Ascending aorta (tissue), 2 donors: ENCODE measurements around the gene PDE6D. TPM values are rescaled to one million over a fixed set of nuclear protein-coding genes. Genes with fewer than 3 reads are reported as not detected.
A peak's percentile ranks its signal among the peaks of the same experiment; 100 is the strongest.

ENCODE experiments used
- DNase-seq, 2 donors: peaks; one replicate each; pipeline ENCODE4 v3.0.0-alpha.2; 2019; ENCODE audit warnings: low spot score in 2 of 2
- H3K27ac ChIP-seq, 2 donors: fragments of 200-600 bp; sonication (generic); one replicate each; pipeline ENCODE4 v1.5.1; 2016 to 2017; ENCODE audit warnings: mild to moderate bottlenecking in 1 of 2
- H3K27me3 ChIP-seq: fragments of 200-600 bp; sonication (generic); one replicate; pipeline ENCODE4 v1.5.1; 2017
- H3K36me3 ChIP-seq, 2 donors: fragments of 200-600 bp; sonication (generic); one replicate each; pipeline ENCODE4 v1.5.1; 2016
- H3K4me1 ChIP-seq, 2 donors: fragments of 200-600 bp; sonication (generic); one replicate each; pipeline ENCODE4 v1.5.1; 2016 to 2017; ENCODE audit warnings: mild to moderate bottlenecking in 1 of 2
- H3K4me3 ChIP-seq, 2 donors: fragments of 200-600 bp; sonication (generic); one replicate each; pipeline ENCODE4 v1.5.1; 2016 to 2017; ENCODE audit warnings: mild to moderate bottlenecking in 1 of 2
- H3K9me3 ChIP-seq, 2 donors: fragments of 200-600 bp; sonication (generic); one replicate each; pipeline ENCODE4 v1.5.1; 2016
- intact Hi-C: fragments of 100-400 bp; cut with DNase I; formaldehyde crosslinking; loops from one replicate; pipeline ENCODE4 v1.15.1; 2023
- total RNA-seq: library from RNA; depleted of rRNA; stranded (reverse); fragments of >200 nt; gene quantifications from one replicate; pipeline ENCODE4 v1.1.0, GENCODE V29; 2016
- TF ChIP-seq, protein P1 (sequence below), 3 experiments: fragments of 200-600 bp in 2 of 3; fragments of 450-650 bp in 1 of 3; sonication (generic) in 2 of 3; IDR thresholded peaks; one replicate each; pipeline ENCODE4 v1.5.1; 2016 to 2019; ENCODE audit warnings: antibody characterized with exemption in 3 of 3, mild to moderate bottlenecking in 1 of 3, moderate library complexity in 1 of 3

PDE6D gene
- total RNA-seq, 1 donor from 2014 or later: 34.1 TPM

DNA sequence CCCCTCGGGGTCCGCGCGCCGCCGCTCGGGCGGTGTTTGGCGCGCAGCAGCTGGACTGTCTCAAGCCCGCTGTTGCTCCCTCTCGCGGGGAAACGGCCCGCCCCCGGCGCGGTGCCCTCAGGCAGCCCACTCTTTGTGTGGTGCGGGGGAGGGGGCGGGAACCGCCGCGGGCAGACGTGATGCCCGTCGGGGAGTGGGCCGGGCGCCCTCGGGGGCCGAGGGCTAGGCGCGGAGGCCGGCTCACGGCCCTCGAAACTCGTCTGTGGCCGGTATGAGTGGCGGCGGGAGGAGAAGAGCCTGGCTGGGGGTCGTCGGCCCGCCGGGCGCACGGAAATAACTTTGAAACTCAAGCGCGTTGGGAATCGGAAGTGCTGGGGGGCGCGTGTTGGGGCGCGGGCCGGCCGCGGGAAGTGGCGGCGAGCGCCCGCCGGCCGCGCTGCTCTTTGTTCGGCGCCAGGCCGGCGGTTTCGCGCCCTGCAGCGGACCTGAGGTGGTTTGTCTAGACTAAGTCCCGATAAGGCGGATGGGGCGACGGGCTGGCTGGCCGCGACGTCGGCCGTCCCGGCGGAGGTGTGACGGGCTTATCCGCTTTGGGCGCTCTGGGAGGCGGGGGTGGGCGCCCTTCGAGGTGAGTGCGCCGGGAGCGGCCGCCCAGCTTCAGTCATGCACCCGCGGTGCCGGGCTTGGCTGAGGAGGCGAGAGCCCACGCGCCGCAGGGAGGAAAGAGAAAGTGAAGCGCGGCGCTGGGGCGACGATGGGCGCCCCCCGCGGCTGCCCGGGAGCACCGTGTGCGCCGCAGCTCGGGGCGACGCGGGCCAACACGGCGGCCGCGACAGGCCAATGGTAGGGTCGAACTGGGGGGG, 72.1 kb downstream of the PDE6D start:
- intact Hi-C loops: loop anchor here (1.0 kb wide), 5 partner anchors 43 to 105 kb away; no protein-coding TSS in a partner anchor
- peaks cover 23 to 29% of the 10 kb centered on the region in 2 donors for H3K4me1 ChIP-seq
- TF ChIP-seq, protein P1, sequence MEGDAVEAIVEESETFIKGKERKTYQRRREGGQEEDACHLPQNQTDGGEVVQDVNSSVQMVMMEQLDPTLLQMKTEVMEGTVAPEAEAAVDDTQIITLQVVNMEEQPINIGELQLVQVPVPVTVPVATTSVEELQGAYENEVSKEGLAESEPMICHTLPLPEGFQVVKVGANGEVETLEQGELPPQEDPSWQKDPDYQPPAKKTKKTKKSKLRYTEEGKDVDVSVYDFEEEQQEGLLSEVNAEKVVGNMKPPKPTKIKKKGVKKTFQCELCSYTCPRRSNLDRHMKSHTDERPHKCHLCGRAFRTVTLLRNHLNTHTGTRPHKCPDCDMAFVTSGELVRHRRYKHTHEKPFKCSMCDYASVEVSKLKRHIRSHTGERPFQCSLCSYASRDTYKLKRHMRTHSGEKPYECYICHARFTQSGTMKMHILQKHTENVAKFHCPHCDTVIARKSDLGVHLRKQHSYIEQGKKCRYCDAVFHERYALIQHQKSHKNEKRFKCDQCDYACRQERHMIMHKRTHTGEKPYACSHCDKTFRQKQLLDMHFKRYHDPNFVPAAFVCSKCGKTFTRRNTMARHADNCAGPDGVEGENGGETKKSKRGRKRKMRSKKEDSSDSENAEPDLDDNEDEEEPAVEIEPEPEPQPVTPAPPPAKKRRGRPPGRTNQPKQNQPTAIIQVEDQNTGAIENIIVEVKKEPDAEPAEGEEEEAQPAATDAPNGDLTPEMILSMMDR (IDR thresholded peaks at IDR 0.05): peak; percentile 6 to 31 (median 8)

DNA sequence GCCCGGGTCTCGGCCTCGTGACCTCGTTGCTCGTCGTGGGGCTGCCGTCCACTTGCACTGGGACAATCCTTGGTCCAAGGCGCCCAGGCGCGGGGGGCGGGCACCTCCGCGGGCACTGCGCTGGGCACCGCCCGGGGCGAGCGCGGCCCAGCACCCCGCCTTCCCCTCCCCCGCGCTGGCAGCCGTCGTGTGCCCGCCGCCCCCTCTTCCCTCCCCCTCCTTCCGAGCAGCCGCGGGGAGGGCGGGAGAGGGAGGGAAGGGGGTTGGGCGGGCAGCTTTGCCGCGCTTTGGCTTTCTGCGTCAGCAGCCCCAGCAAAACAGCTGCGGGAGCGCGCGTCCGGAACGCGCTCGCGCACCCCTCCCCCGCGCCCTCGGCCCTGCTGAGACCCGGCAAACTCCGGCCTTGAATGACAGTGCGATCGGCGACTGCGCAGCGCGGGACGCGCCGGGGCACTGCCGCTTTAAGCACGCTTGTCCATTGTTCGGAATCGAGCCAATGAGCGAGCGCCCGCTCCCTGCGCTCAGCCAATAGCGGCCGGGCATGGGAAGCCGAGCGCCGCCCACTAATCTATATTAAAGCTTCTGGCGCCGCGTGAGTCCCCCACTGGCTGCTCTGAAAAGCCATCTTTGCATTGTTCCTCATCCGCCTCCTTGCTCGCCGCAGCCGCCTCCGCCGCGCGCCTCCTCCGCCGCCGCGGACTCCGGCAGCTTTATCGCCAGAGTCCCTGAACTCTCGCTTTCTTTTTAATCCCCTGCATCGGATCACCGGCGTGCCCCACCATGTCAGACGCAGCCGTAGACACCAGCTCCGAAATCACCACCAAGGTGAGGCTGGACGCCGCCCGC, 72.9 kb downstream of the PDE6D start, which contains the start of gene PTMA:
TSS of gene PTMA (plus strand) at position 599 of the 846 bp plus-strand sequence. CDS start at position 781, 182 bp downstream.
- TF ChIP-seq, protein P1 (IDR thresholded peaks at IDR 0.05): no peak
- H3K27me3 ChIP-seq: no peaks in the 10 kb centered on the region
- peaks cover 11 to 24% of the 10 kb centered on the region in 2 donors for H3K36me3 ChIP-seq
- peak within 1 kb of the TSS; percentile 100 for H3K27ac ChIP-seq
- H3K9me3 ChIP-seq: no peaks in the 10 kb centered on the region
- intact Hi-C loops: loop anchor here (1.0 to 2.0 kb wide), 8 partner anchors 27 to 243 kb away; partner anchors contain the start of gene NCL
- peak; percentile 99 to 100 for DNase-seq
- H3K4me3 ChIP-seq: peak within 1 kb of the TSS; percentile 73 to 98
- peaks cover 17 to 26% of the 10 kb centered on the region in 2 donors for H3K4me1 ChIP-seq

More for the DNA sequence above, 72.1 kb downstream of the PDE6D start:
- peak overlapping the region; percentile 73 to 98 for H3K4me3 ChIP-seq
- DNase-seq: peak in 1 of 2 donors; percentile 74
- H3K9me3 ChIP-seq: no peaks in the 10 kb centered on the region
- peaks cover 11 to 24% of the 10 kb centered on the region in 2 donors for H3K36me3 ChIP-seq
- H3K27ac ChIP-seq: peak overlapping the region; percentile 100
- no peaks in the 10 kb centered on the region for H3K27me3 ChIP-seq

DNA sequence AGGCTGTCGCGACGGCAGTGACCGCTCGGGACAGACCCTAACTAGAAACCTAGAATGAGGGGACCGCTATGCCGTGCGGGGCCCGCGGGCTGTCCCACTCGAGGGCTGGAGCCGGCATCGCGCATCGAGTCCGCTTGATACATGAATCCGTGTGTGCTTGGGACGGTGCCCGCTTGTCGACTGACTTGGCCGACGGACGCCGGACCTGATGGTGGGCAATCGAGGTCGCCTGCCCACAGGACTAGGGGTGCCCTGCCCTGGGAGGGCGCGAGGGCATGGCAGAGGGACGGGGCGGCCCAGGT, 73.5 kb downstream of the PDE6D start:
- peaks cover 17 to 25% of the 10 kb centered on the region in 2 donors for H3K4me1 ChIP-seq
- H3K27me3 ChIP-seq: no peaks in the 10 kb centered on the region
- no peaks in the 10 kb centered on the region for H3K9me3 ChIP-seq
- peak overlapping the region; percentile 52 to 73 for H3K4me3 ChIP-seq
- H3K27ac ChIP-seq: peak overlapping the region; percentile 100
- intact Hi-C loops: loop anchor here (1.0 to 2.0 kb wide), 3 partner anchors 26 to 243 kb away; partner anchors contain the start of gene NCL
- H3K36me3 ChIP-seq: peaks cover 10 to 24% of the 10 kb centered on the region in 2 donors
- DNase-seq: no peak
- TF ChIP-seq, protein P1 (IDR thresholded peaks at IDR 0.05): no peak

DNA sequence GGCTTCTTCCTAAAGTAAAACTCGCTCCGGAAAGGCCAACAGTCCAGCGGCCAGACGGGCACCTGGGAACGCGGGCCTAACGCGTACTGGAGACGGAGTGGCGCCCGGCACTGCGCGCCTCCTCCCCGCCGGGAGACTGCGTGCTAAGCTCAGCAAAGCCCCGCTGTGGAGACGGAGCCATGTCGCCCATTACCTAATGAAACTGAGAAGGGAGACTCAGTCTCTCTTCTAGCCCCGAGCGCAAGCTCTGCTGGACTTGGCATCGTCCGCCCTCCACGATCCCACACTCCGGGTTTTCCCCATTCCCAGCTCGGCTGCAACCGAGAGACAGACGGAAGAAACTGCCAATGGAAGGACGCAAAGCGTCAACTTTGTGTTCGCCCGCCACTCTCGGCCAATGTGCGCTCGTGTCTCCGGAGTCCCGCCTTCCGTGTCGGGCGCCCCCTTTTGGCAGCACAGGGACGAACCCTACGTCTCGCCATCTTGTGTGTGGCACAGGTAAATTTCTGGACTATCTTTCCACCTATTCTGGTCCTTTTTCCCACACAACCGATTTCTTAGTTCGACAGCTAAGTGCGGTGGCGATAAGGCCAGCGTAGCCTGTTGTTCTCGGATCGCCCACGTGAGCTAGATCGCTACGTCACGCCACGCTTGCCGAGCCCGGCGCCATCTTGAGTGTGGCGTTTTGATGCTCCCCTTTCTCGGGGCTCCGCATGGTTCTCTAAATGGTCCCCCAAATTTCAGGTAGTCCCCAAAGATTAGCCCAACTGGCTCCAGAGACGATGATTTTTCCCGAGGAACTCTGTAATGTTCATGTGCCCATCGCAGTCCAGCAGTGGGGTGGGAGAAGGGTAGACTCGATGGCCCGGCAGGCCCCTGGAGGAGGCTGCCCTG, 74.1 kb downstream of the PDE6D start:
- TF ChIP-seq, protein P1 (IDR thresholded peaks at IDR 0.05): peak; percentile 67 to 86 (median 75)
- peaks cover 4 to 18% of the 10 kb centered on the region in 2 donors for H3K36me3 ChIP-seq
- peak; percentile 90 to 99 for DNase-seq
- peak overlapping the region; percentile 52 to 73 for H3K4me3 ChIP-seq
- H3K27ac ChIP-seq: peak overlapping the region; percentile 100
- peaks cover 17 to 19% of the 10 kb centered on the region in 2 donors for H3K4me1 ChIP-seq
- H3K27me3 ChIP-seq: no peaks in the 10 kb centered on the region
- intact Hi-C loops: loop anchor here (1.0 to 2.0 kb wide), 3 partner anchors 26 to 242 kb away; partner anchors contain the start of gene NCL
- no peaks in the 10 kb centered on the region for H3K9me3 ChIP-seq
